ENCODE data around the gene ZNF254.

The ZNF254 gene

DNA sequence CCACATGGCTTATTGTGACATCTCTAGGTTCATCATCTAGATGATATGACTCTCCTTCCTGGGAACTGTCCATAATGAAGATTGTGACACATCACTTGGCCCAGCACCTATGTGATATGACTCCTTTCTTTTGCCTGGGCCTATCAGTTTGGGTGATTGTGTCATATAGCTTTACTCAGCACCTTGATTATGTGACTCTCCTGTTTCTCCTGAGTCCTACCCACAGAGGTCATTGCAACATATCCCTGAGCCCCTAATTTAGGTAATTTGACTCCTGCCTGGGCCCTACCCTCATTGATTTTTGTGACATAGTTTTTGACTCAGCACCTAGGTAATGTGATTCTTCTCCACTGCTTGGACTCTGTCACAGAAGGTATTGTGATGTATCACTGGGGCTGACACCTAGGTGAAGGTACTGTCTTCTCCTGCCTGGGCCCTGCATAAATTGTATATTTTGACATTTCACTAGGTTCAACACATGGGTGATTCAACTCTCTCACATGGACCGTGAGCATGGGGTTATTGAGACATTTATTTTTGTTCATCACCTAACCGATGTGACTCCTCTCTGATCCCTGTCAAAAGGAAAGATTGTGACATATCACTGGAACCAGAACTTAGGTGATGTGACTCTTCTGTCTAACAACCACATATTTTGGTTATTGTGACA is 26.2 kb upstream of the ZNF254 start:
- no peak overlapping the region for H3K4me3 ChIP-seq (ENCODE audit: control insufficient read depth in 1 of 7, extremely low read depth in 1 of 7, insufficient read depth in 4 of 7, low read depth in 2 of 7, low read length in 6 of 7)
- peaks cover 2 to 65% (median 37%) of the 10 kb centered on the region in 4 experiments for H3K36me3 ChIP-seq (ENCODE audit: control insufficient read depth in 4 of 4, insufficient read depth in 4 of 4, low read length in 3 of 4)
- 100% methylated on average over 2 of the region's 2 CpGs for WGBS (ENCODE audit: insufficient coverage)
- CTCF ChIA-PET: no interaction called here
- DNase-seq: no peak
- H3K27ac ChIP-seq (ENCODE audit: insufficient read depth in 1 of 2, low read depth in 1 of 2, low read length in 2 of 2, poor library complexity in 1 of 2, severe bottlenecking in 2 of 2): no peak overlapping the region
- H3K4me1 ChIP-seq (ENCODE audit: control extremely low read depth in 1 of 4, control insufficient read depth in 4 of 4, insufficient read depth in 4 of 4, low read length in 3 of 4): no peaks in the 10 kb centered on the region
- H3K27me3 ChIP-seq (replicated peaks in 2 of 5; ENCODE audit: control insufficient read depth in 4 of 5, insufficient read depth in 5 of 5, low read length in 4 of 5): no peaks in the 10 kb centered on the region
- no peaks in the 10 kb centered on the region for H3K9me3 ChIP-seq (ENCODE audit: control extremely low read depth in 1 of 5, control insufficient read depth in 4 of 5, insufficient read depth in 2 of 5, low read depth in 1 of 5, low read length in 4 of 5)
- POLR2A ChIA-PET: no interaction called here

- POLR2A ChIA-PET: no interaction called here
- no peak overlapping the region for H3K27ac ChIP-seq (ENCODE audit: insufficient read depth in 1 of 2, low read depth in 1 of 2, low read length in 2 of 2, poor library complexity in 1 of 2, severe bottlenecking in 2 of 2)
- H3K27me3 ChIP-seq (replicated peaks in 2 of 5; ENCODE audit: control insufficient read depth in 4 of 5, insufficient read depth in 5 of 5, low read length in 4 of 5): no peaks in the 10 kb centered on the region
These were observed 24.8 kb upstream of the ZNF254 start for GRCh38 chr19:24062190-24062589.

DNA sequence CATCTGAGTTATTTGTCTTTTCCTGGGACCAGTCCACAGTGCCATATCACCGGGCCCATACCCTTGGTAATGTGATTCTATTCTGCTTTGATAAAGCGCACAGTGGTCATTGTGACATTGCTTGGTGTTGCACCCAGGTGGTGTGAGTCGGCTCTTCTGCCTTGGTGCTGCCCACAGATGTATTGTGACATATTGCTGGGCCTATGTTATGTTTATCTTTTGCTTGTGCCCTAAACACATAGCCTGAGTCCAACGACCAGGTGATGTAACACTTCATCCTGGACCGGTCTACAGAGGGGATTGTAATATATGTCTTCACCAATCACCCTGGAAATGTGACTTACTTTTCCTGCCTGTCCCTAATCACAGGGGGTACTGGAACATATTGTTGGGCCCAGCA is 23.7 kb upstream of the ZNF254 start:
- Histone ChIP-seq H3K27me3 (replicated peaks in 2 of 5; ENCODE audit: control insufficient read depth in 4 of 5, insufficient read depth in 5 of 5, low read length in 4 of 5) (no peaks in the 10 kb centered on the region), H3K36me3 (ENCODE audit: control insufficient read depth in 4 of 4, insufficient read depth in 4 of 4, low read length in 3 of 4) (peaks cover 3 to 59% (median 40%) of the 10 kb centered on the region in 4 experiments), H3K4me1 (ENCODE audit: control extremely low read depth in 1 of 4, control insufficient read depth in 4 of 4, insufficient read depth in 4 of 4, low read length in 3 of 4) (no peaks in the 10 kb centered on the region), H3K9me3 (ENCODE audit: control extremely low read depth in 1 of 5, control insufficient read depth in 4 of 5, insufficient read depth in 2 of 5, low read depth in 1 of 5, low read length in 4 of 5) (no peaks in the 10 kb centered on the region), H3K27ac (ENCODE audit: insufficient read depth in 1 of 2, low read depth in 1 of 2, low read length in 2 of 2, poor library complexity in 1 of 2, severe bottlenecking in 2 of 2) (no peak overlapping the region), H3K4me3 (ENCODE audit: control insufficient read depth in 1 of 7, extremely low read depth in 1 of 7, insufficient read depth in 4 of 7, low read depth in 2 of 7, low read length in 6 of 7) (no peak overlapping the region)
- POLR2A ChIA-PET: no interaction called here
- 100% methylated on average over 3 of the region's 5 CpGs for WGBS (ENCODE audit: insufficient coverage)
- no peak for DNase-seq
- CTCF ChIA-PET: interaction anchor here (1.0 kb wide), 1 partner anchor 17 kb away, joined by 5 read pairs; no protein-coding TSS in a partner anchor

More at GRCh38 chr19:24062190-24062589, 24.8 kb upstream of the ZNF254 start:
- Histone ChIP-seq H3K4me1 (ENCODE audit: control extremely low read depth in 1 of 4, control insufficient read depth in 4 of 4, insufficient read depth in 4 of 4, low read length in 3 of 4) (no peaks in the 10 kb centered on the region), H3K9me3 (ENCODE audit: control extremely low read depth in 1 of 5, control insufficient read depth in 4 of 5, insufficient read depth in 2 of 5, low read depth in 1 of 5, low read length in 4 of 5) (no peaks in the 10 kb centered on the region), H3K4me3 (ENCODE audit: control insufficient read depth in 1 of 7, extremely low read depth in 1 of 7, insufficient read depth in 4 of 7, low read depth in 2 of 7, low read length in 6 of 7) (no peak overlapping the region), H3K36me3 (ENCODE audit: control insufficient read depth in 4 of 4, insufficient read depth in 4 of 4, low read length in 3 of 4) (peaks cover 4 to 58% (median 38%) of the 10 kb centered on the region in 4 experiments)
- CTCF ChIA-PET: no interaction called here
- DNase-seq: no peak

GRCh38 chr19:24064175-24064574 is 22.8 kb upstream of the ZNF254 start:
- Histone ChIP-seq H3K27me3 (replicated peaks in 2 of 5; ENCODE audit: control insufficient read depth in 4 of 5, insufficient read depth in 5 of 5, low read length in 4 of 5) (no peaks in the 10 kb centered on the region), H3K4me1 (ENCODE audit: control extremely low read depth in 1 of 4, control insufficient read depth in 4 of 4, insufficient read depth in 4 of 4, low read length in 3 of 4) (no peaks in the 10 kb centered on the region), H3K9me3 (ENCODE audit: control extremely low read depth in 1 of 5, control insufficient read depth in 4 of 5, insufficient read depth in 2 of 5, low read depth in 1 of 5, low read length in 4 of 5) (no peaks in the 10 kb centered on the region), H3K27ac (ENCODE audit: insufficient read depth in 1 of 2, low read depth in 1 of 2, low read length in 2 of 2, poor library complexity in 1 of 2, severe bottlenecking in 2 of 2) (no peak overlapping the region), H3K36me3 (ENCODE audit: control insufficient read depth in 4 of 4, insufficient read depth in 4 of 4, low read length in 3 of 4) (peaks cover 5 to 57% (median 36%) of the 10 kb centered on the region in 4 experiments), H3K4me3 (ENCODE audit: control insufficient read depth in 1 of 7, extremely low read depth in 1 of 7, insufficient read depth in 4 of 7, low read depth in 2 of 7, low read length in 6 of 7) (no peak overlapping the region)
- no peak for DNase-seq
- CTCF ChIA-PET: interaction anchor here (1.0 kb wide), 1 partner anchor 16 kb away, joined by 5 read pairs; no protein-coding TSS in a partner anchor
- POLR2A ChIA-PET: no interaction called here
- WGBS (ENCODE audit: insufficient coverage): no CpG with 5 or more reads among the region's 1 CpG

DNA sequence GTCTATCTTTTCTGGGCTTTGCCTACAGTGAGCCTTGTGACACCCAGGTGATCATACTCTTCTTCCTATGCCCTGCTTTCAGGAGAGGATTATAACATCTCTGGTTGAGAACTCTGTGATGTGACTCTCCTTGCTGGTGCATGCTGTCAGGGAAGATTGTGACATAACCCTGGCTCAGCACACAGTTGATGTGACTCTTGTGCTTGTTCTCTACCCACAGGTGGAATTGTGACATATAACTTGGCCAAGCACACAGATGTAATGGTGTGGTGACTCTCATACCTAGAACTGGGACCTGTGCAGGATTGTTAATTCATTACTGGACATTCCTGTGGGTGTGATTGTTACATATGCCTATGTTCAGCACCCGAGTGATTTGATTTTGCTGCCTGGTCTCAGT is 21.7 kb upstream of the ZNF254 start:
- Histone ChIP-seq H3K4me3 (ENCODE audit: control insufficient read depth in 1 of 7, extremely low read depth in 1 of 7, insufficient read depth in 4 of 7, low read depth in 2 of 7, low read length in 6 of 7) (no peak overlapping the region), H3K27ac (ENCODE audit: insufficient read depth in 1 of 2, low read depth in 1 of 2, low read length in 2 of 2, poor library complexity in 1 of 2, severe bottlenecking in 2 of 2) (no peak overlapping the region), H3K9me3 (ENCODE audit: control extremely low read depth in 1 of 5, control insufficient read depth in 4 of 5, insufficient read depth in 2 of 5, low read depth in 1 of 5, low read length in 4 of 5) (no peaks in the 10 kb centered on the region), H3K27me3 (replicated peaks in 2 of 5; ENCODE audit: control insufficient read depth in 4 of 5, insufficient read depth in 5 of 5, low read length in 4 of 5) (no peaks in the 10 kb centered on the region), H3K4me1 (ENCODE audit: control extremely low read depth in 1 of 4, control insufficient read depth in 4 of 4, insufficient read depth in 4 of 4, low read length in 3 of 4) (no peaks in the 10 kb centered on the region), H3K36me3 (ENCODE audit: control insufficient read depth in 4 of 4, insufficient read depth in 4 of 4, low read length in 3 of 4) (peaks cover 5 to 52% (median 30%) of the 10 kb centered on the region in 4 experiments)
- ChIA-PET CTCF (no interaction called here), POLR2A (no interaction called here)
- DNase-seq: no peak
- 100% methylated on average over 1 of the region's 1 CpG for WGBS (ENCODE audit: insufficient coverage)

DNA sequence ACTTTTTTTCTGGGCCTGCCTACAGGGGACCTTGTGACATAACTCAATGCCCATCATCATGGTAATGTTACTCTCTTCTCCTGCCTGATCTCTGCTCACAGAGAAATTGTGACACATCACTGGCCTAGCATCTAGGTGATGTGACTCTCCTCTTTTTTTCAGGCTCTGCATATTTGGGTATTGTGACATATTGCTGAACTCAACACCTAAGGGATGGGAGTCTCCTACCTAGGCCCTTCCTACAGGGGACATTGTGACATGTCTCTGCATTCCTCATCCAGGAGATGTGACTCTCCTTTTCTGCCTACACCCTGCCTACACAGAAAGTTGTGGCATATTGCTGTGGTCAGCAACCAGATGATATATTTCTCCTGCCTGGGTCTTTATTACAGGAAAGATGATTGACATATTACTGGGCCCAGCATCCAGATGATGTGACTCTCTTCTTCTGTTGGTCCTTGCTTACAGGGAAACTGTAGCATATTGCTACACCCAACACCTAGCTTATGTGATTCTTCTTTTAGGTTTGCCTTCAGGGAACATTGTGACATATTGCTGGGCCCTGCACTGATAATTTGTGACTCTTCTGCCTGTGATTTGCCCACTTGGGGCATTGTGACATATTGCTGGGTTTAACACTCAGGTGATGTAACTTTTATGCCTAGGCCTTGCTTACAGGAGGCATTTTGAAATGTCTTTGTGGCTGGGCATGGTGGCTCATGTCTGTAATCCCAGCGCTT is 21.0 kb upstream of the ZNF254 start:
- POLR2A ChIA-PET: no interaction called here
- H3K27me3 ChIP-seq (replicated peaks in 2 of 5; ENCODE audit: control insufficient read depth in 4 of 5, insufficient read depth in 5 of 5, low read length in 4 of 5): no peaks in the 10 kb centered on the region
- CTCF ChIA-PET: no interaction called here
- H3K36me3 ChIP-seq (ENCODE audit: control insufficient read depth in 4 of 4, insufficient read depth in 4 of 4, low read length in 3 of 4): peaks cover 5 to 47% (median 31%) of the 10 kb centered on the region in 4 experiments
- H3K4me3 ChIP-seq (ENCODE audit: control insufficient read depth in 1 of 7, extremely low read depth in 1 of 7, insufficient read depth in 4 of 7, low read depth in 2 of 7, low read length in 6 of 7): no peak overlapping the region
- H3K9me3 ChIP-seq (ENCODE audit: control extremely low read depth in 1 of 5, control insufficient read depth in 4 of 5, insufficient read depth in 2 of 5, low read depth in 1 of 5, low read length in 4 of 5): no peaks in the 10 kb centered on the region
- no peak for DNase-seq
- H3K4me1 ChIP-seq (ENCODE audit: control extremely low read depth in 1 of 4, control insufficient read depth in 4 of 4, insufficient read depth in 4 of 4, low read length in 3 of 4): no peaks in the 10 kb centered on the region
- no CpG with 5 or more reads among the region's 1 CpG for WGBS (ENCODE audit: insufficient coverage)
- H3K27ac ChIP-seq (ENCODE audit: insufficient read depth in 1 of 2, low read depth in 1 of 2, low read length in 2 of 2, poor library complexity in 1 of 2, severe bottlenecking in 2 of 2): no peak overlapping the region

DNA sequence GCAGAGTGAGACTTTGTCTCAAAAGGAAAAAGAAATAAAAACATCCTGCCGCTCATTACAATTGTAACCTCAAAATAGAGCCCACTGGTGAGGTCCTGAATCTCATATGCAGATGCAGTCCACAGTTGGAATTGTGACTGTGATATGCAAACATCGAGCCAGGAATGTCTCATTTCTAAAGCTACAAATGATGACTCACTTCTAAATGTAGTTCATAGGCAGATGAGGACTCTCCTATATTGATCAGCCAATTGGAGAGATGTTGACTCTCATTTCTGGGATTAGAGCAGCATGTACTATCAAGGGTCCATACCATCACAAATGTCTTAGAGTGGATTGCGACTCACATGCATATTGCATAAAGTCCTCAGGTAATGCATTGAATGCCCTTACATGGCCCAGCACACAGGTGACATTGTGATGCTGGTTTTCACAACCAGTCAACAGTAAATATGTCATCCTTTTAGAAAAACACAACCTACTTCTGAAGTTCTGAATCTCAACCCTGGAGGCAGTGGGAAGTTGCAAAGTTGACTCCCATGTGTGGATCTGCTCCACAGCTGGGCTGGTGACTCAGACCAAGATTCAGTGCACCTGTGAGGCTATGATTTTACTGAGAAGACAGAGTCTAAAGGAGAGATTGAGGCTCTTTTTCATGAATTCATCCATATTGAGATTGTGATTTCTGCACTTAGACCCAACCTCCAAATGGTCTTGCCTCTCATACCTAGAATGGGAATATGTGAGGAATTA is 16.9 kb upstream of the ZNF254 start:
- Histone ChIP-seq H3K36me3 (ENCODE audit: control insufficient read depth in 4 of 4, insufficient read depth in 4 of 4, low read length in 3 of 4) (peaks cover 13 to 70% (median 47%) of the 10 kb centered on the region in 4 experiments), H3K4me3 (ENCODE audit: control insufficient read depth in 1 of 7, extremely low read depth in 1 of 7, insufficient read depth in 4 of 7, low read depth in 2 of 7, low read length in 6 of 7) (no peak overlapping the region), H3K27ac (ENCODE audit: insufficient read depth in 1 of 2, low read depth in 1 of 2, low read length in 2 of 2, poor library complexity in 1 of 2, severe bottlenecking in 2 of 2) (no peak overlapping the region), H3K9me3 (ENCODE audit: control extremely low read depth in 1 of 5, control insufficient read depth in 4 of 5, insufficient read depth in 2 of 5, low read depth in 1 of 5, low read length in 4 of 5) (peaks cover 0 to 10% (median 2%) of the 10 kb centered on the region in 5 experiments), H3K27me3 (replicated peaks in 2 of 5; ENCODE audit: control insufficient read depth in 4 of 5, insufficient read depth in 5 of 5, low read length in 4 of 5) (no peaks in the 10 kb centered on the region), H3K4me1 (ENCODE audit: control extremely low read depth in 1 of 4, control insufficient read depth in 4 of 4, insufficient read depth in 4 of 4, low read length in 3 of 4) (no peaks in the 10 kb centered on the region)
- POLR2A ChIA-PET: no interaction called here
- CTCF ChIA-PET: no interaction called here
- no peak for DNase-seq
- 94% methylated on average over 2 of the region's 3 CpGs for WGBS (ENCODE audit: insufficient coverage)

Data from common myeloid progenitor, CD34-positive (primary cell).